ENCODE measurements around the gene MSANTD1. TPM values are rescaled to one million over a fixed set of nuclear protein-coding genes. Genes with fewer than 3 reads are reported as not detected.

The MSANTD1 gene
- total RNA-seq, 1 donor from 2014 or later = 0.48 TPM

- DNase-seq (ENCODE audit: low read depth) = no peak
Measured at GRCh38 chr4:3262208-3263052, 13.5 kb downstream of the MSANTD1 start.

GRCh38 chr4:3263053-3263875, 14.3 kb downstream of the MSANTD1 start:
- DNase-seq (ENCODE audit: low read depth) = no peak

GRCh38 chr4:3263876-3264193, 14.9 kb downstream of the MSANTD1 start:
- no peak for DNase-seq (ENCODE audit: low read depth)

- no peak for DNase-seq (ENCODE audit: low read depth)
Measured at GRCh38 chr4:3266076-3266475, 17.1 kb downstream of the MSANTD1 start.

- DNase-seq (ENCODE audit: low read depth) = no peak
Measured at GRCh38 chr4:3267576-3268394, 18.8 kb downstream of the MSANTD1 start.

GRCh38 chr4:3268395-3269104, 19.6 kb downstream of the MSANTD1 start:
- DNase-seq (ENCODE audit: low read depth) = no peak

DNA sequence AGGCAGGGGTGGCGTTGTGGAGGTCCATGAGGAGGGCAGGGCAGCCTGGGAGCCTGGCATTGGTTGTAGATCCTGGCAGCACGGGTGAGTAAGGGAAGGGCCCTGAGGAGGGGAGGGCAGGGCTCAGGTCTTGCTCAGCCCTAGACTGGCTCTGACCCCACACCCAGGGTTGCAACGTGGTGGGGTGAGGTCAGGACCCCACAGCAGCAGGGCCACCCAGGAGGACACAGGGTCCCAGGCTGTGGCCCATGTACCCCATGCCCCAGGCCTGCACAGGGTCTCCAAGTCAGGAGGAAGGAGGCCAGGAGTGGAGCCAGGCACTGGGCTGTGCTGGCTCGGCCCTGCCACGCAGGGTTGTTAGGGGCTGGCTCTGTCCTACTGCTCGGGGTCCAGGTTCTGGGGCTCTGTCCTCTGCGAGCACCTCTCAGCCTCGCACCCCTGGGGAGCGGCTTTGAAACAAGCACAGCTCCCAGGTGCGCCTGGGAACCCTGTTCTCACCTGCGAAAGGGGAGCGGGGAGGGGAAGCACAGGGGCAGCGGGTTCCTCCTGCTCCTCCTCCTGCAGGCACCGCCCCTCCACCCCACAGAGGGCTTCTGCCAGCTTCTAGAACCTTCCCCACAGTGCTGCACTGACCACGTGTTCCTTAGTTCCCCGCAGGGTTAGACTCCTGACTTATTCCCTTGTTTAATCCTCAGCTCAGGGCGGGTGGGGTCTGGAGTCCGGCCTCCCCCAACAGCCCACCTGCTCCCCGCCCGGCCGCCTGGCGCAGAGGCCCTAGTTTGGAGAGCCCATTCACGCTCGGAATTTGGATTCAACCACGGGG, 20.4 kb downstream of the MSANTD1 start:
- peak; percentile 79 for DNase-seq (ENCODE audit: low read depth)

DNA sequence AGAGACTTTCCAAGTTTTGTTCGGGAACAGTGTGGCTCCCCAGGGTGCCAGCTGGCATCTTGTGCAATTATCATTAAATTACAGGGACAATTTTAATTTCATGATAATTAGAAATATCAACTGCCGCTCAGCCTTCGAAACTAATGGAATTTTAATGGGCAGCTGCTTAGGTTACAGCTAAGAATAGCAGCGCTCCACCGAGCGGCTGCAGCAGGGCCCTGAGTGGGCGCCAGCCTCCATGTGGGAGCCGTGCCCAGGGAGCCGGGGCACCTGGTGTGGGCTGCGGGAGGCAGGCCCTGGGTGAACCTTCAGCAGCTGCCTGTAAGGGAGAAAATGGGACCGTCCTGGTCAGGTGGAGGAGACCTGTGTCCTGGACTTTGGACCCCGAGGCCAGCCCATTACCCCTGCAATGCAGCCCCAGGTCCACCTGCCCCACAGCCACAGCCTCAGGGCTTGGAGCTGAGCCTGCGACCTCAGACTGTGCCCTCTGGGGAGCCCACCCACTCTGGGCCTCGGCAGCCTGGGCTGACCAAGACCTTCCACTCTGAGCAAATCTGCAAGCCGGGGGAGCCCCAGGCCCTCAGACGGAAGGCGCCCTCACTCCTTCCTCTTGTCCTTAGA, 21.1 kb downstream of the MSANTD1 start:
- DNase-seq (ENCODE audit: low read depth) = peak; percentile 90

DNA sequence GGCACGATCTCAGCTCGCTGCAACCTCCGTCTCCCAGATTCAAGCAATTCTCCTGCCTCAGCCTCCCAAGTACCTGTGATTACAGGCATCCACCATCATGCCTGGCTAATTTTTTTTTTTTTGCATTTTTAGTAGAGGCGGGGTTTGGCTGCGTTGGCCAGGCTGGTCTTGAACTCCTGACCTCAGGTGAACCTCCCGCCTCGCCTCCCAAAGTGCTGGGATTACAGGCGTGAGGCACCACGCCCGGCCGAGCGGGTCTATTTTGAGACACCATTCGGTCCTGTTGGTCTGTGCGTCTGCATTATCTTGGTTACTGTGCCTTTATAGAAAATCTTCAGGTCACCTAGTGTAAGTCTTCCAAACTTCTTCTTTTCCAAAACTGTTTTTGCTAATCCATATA, 22.2 kb downstream of the MSANTD1 start:
- no peak for DNase-seq (ENCODE audit: low read depth)

- DNase-seq (ENCODE audit: low read depth) = peak; percentile 86
Measured at GRCh38 chr4:3276986-3277385, 28.0 kb downstream of the MSANTD1 start.

DNA sequence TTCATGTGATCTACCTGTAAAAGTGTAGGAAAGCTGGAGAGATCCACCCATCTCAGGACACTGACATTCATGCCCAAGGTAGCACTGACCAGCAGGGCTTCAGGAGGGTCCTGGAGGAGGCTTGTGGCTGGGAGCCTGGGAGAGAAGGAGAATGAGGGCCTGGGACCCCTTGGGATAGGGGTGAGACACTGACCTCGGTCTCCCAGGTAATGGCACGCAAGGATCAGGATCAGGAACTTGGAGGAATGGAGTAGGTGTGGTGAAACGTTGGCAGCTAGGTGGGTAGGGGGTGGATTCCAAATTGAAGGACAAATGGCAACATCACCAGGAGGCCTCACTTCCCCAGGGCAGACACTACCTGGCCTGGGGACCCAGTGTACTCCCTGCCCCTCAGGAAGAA, 31.5 kb downstream of the MSANTD1 start:
- DNase-seq (ENCODE audit: low read depth) = no peak

GRCh38 chr4:3283483-3283882, 34.5 kb downstream of the MSANTD1 start:
- DNase-seq (ENCODE audit: low read depth) = no peak

- peak; percentile 26 for DNase-seq (ENCODE audit: low read depth)
Measured at GRCh38 chr4:3283916-3284315, 35.0 kb downstream of the MSANTD1 start.

DNA sequence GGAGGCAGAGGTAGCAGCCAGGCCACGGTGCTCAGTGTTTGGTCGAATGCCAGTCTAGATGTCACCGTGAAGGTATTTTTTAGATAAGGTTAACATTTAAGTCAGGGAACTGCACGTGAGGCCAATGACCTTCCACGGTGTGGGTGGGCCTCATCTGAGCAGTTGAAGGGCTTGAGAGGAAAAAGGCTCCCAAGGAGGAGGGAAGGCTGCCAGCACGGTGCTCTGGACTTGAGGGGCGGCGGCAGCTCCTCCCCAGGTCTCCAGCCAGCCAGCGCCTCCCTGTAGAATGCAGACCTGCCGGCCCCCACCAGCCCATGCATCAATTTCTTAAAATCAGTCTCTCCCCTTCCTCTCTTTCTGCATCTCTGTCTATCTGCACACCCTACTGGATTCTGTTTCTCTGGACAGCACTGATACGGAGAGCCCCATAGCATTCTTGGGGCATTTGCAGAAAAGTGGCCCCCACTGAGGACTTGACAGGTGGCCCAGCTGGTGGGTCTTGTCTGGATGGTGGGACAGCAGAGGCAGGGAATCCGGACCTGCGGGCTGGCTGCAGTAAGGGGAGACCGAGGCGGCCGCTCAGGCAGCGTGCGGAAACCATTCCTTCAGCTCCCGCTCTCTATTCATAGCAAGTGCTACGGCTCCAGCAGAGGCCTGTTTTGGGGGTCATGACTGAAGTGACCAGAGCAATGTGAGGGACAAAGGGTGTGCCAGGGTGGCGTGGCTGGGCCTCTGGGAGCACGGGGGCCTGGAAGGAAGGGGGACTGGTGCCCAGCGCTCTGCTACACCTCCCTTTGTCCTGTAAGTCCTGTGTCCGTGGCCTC, 36.0 kb downstream of the MSANTD1 start:
- DNase-seq (ENCODE audit: low read depth) = no peak

- peak; percentile 26 for DNase-seq (ENCODE audit: low read depth)
Measured at GRCh38 chr4:3285558-3286334, 36.8 kb downstream of the MSANTD1 start.

DNA sequence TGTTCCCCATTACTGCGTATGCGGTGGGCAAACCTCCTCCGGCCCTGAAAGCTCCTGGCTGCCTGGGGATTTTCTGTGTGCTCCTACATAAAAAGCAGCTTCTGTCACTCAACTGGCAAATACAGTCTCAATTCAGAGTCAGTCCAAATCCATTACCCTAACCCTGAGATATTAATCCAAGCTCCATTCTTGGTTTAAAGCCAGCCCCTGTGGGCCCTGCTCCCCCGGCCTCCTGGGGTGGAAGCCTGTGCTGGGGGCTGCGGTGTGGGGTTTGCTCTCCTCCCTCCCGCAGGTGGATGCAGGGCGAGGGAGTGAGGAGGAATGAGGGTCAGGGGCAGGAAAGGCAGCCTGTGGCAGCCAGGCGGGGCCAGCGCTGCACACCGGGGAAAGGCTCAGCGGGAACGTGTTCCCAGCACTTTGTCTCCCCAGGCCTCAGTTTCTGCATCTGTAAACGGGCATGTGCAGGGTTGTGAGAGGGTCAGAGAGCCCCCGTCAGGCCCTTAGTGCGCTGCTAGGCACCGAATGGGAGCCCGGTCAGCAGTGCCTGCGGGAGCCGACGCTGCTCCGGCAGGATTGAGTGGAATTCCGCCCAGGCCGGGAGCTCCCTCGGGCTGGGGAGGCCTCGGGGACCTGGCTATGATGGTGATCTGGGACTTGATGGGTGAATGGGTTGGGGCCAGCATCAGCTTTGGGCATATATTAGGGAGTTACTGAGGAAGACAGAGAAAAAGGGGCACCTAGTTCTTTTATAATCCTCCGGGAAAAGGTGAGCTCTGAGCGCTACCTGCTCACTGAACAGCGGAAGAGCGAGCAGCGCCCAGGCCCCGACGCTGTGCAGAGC, 37.6 kb downstream of the MSANTD1 start:
- DNase-seq (ENCODE audit: low read depth) = no peak
